ENCODE measurements around the gene KRTAP10-11. TPM values are rescaled to one million over a fixed set of nuclear protein-coding genes. Genes with fewer than 3 reads are reported as not detected.

KRTAP10-11 gene
- total RNA-seq, 1 donor from 2014 or later = not detected

- peaks cover 66% of the 10 kb centered on the region for H3K27me3 Mint-ChIP-seq (ENCODE audit: low read depth, unreplicated experiment)
- no peak for FAIRE-seq
These were observed 34.9 kb downstream of the KRTAP10-11 start for GRCh38 chr21:44681152-44681551.

GRCh38 chr21:44681861-44682579, 35.8 kb downstream of the KRTAP10-11 start, which contains the start of gene KRTAP12-1:
TSS of gene KRTAP12-1 (minus strand) at chr21:44682163. CDS start at chr21:44682123, 40 bp downstream.
- Mint-ChIP-seq H3K4me1 (ENCODE audit: low read depth, unreplicated experiment) (peaks cover 5% of the 10 kb centered on the region), H3K27ac (ENCODE audit: unreplicated experiment) (no peak within 1 kb of the TSS), H3K36me3 (ENCODE audit: low read depth, unreplicated experiment) (peaks cover 8% of the 10 kb centered on the region), H3K27me3 (ENCODE audit: low read depth, unreplicated experiment) (peaks cover 63% of the 10 kb centered on the region), H3K4me3 (ENCODE audit: unreplicated experiment) (no peak within 1 kb of the TSS), H3K9me3 (ENCODE audit: unreplicated experiment) (peaks cover 6% of the 10 kb centered on the region)
- H3K27ac ChIP-seq (ENCODE audit: low read depth, low read length) = no peak within 1 kb of the TSS
- no peaks in the 10 kb centered on the region for H3K36me3 ChIP-seq (ENCODE audit: insufficient read depth, low read length)
- no peak for TF ChIP-seq EZH2 (IDR thresholded peaks at IDR 0.05; ENCODE audit: insufficient read depth, low read length)
- TF ChIP-seq CTCF (IDR thresholded peaks at IDR 0.05; ENCODE audit: insufficient read depth, low read depth, low read length) = no peak
- H3K4me2 ChIP-seq (ENCODE audit: low read length) = no peak within 1 kb of the TSS
- H3K4me1 ChIP-seq (ENCODE audit: insufficient read depth, low read length) = no peaks in the 10 kb centered on the region
- H3K9ac ChIP-seq (ENCODE audit: low read length) = no peak within 1 kb of the TSS
- peaks cover 4% of the 10 kb centered on the region for H3K27me3 ChIP-seq (ENCODE audit: insufficient read depth, low read length)
- no peaks in the 10 kb centered on the region for H4K20me1 ChIP-seq (ENCODE audit: insufficient read depth, low read length)
- no peak within 1 kb of the TSS for H2AFZ ChIP-seq (ENCODE audit: low read depth, low read length)
- no peaks in the 10 kb centered on the region for H3K9me3 ChIP-seq (ENCODE audit: insufficient read depth, low read depth, low read length)
- no peak for DNase-seq (ENCODE audit: low read depth)
- H3K4me3 ChIP-seq (ENCODE audit: insufficient read depth, low read depth, low read length) = no peak within 1 kb of the TSS
- H3K79me2 ChIP-seq (ENCODE audit: insufficient read depth, low read length) = no peaks in the 10 kb centered on the region
- no peak for FAIRE-seq

More at GRCh38 chr21:44681152-44681551, 34.9 kb downstream of the KRTAP10-11 start:
- Histone ChIP-seq H3K4me3 (ENCODE audit: insufficient read depth, low read depth, low read length) (no peak overlapping the region), H3K4me1 (ENCODE audit: insufficient read depth, low read length) (no peaks in the 10 kb centered on the region), H3K4me2 (ENCODE audit: low read length) (no peak overlapping the region), H3K36me3 (ENCODE audit: insufficient read depth, low read length) (no peaks in the 10 kb centered on the region), H2AFZ (ENCODE audit: low read depth, low read length) (no peak overlapping the region), H3K27ac (ENCODE audit: low read depth, low read length) (no peak overlapping the region), H3K79me2 (ENCODE audit: insufficient read depth, low read length) (no peaks in the 10 kb centered on the region), H4K20me1 (ENCODE audit: insufficient read depth, low read length) (no peaks in the 10 kb centered on the region), H3K9ac (ENCODE audit: low read length) (no peak overlapping the region), H3K9me3 (ENCODE audit: insufficient read depth, low read depth, low read length) (no peaks in the 10 kb centered on the region), H3K27me3 (ENCODE audit: insufficient read depth, low read length) (peaks cover 3% of the 10 kb centered on the region)
- H3K36me3 Mint-ChIP-seq (ENCODE audit: low read depth, unreplicated experiment) = peaks cover 8% of the 10 kb centered on the region
- no peak for TF ChIP-seq EZH2 (IDR thresholded peaks at IDR 0.05; ENCODE audit: insufficient read depth, low read length)
- TF ChIP-seq CTCF (IDR thresholded peaks at IDR 0.05; ENCODE audit: insufficient read depth, low read depth, low read length) = no peak
- H3K4me1 Mint-ChIP-seq (ENCODE audit: low read depth, unreplicated experiment) = no peaks in the 10 kb centered on the region
- H3K27ac Mint-ChIP-seq (ENCODE audit: unreplicated experiment) = no peak overlapping the region
- no peak overlapping the region for H3K4me3 Mint-ChIP-seq (ENCODE audit: unreplicated experiment)
- DNase-seq (ENCODE audit: low read depth) = no peak
- peaks cover 6% of the 10 kb centered on the region for H3K9me3 Mint-ChIP-seq (ENCODE audit: unreplicated experiment)

GRCh38 chr21:44682580-44683151, 36.5 kb downstream of the KRTAP10-11 start:
- Histone ChIP-seq H3K79me2 (ENCODE audit: insufficient read depth, low read length) (no peaks in the 10 kb centered on the region), H3K9ac (ENCODE audit: low read length) (no peak overlapping the region), H3K4me2 (ENCODE audit: low read length) (no peak overlapping the region), H3K4me3 (ENCODE audit: insufficient read depth, low read depth, low read length) (no peak overlapping the region), H2AFZ (ENCODE audit: low read depth, low read length) (no peak overlapping the region), H3K9me3 (ENCODE audit: insufficient read depth, low read depth, low read length) (no peaks in the 10 kb centered on the region), H4K20me1 (ENCODE audit: insufficient read depth, low read length) (no peaks in the 10 kb centered on the region), H3K27me3 (ENCODE audit: insufficient read depth, low read length) (peaks cover 8% of the 10 kb centered on the region), H3K36me3 (ENCODE audit: insufficient read depth, low read length) (no peaks in the 10 kb centered on the region), H3K27ac (ENCODE audit: low read depth, low read length) (no peak overlapping the region), H3K4me1 (ENCODE audit: insufficient read depth, low read length) (no peaks in the 10 kb centered on the region)
- Mint-ChIP-seq H3K4me1 (ENCODE audit: low read depth, unreplicated experiment) (peaks cover 5% of the 10 kb centered on the region), H3K4me3 (ENCODE audit: unreplicated experiment) (no peak overlapping the region), H3K9me3 (ENCODE audit: unreplicated experiment) (peaks cover 6% of the 10 kb centered on the region), H3K36me3 (ENCODE audit: low read depth, unreplicated experiment) (peaks cover 8% of the 10 kb centered on the region), H3K27me3 (ENCODE audit: low read depth, unreplicated experiment) (peaks cover 64% of the 10 kb centered on the region), H3K27ac (ENCODE audit: unreplicated experiment) (no peak overlapping the region)
- no peak for TF ChIP-seq EZH2 (IDR thresholded peaks at IDR 0.05; ENCODE audit: insufficient read depth, low read length)
- TF ChIP-seq CTCF (IDR thresholded peaks at IDR 0.05; ENCODE audit: insufficient read depth, low read depth, low read length) = no peak
- FAIRE-seq (no peak), DNase-seq (ENCODE audit: low read depth) (no peak)

All from astrocyte (in vitro differentiated cells and primary cell).